ENCODE results near the gene TMEM87A.
"Not testable (repeated sequence)": the region's sequence is repeated elsewhere in the genome, so short reads cannot be mapped to it uniquely, and the experiment has no call there.

The TMEM87A gene

DNA sequence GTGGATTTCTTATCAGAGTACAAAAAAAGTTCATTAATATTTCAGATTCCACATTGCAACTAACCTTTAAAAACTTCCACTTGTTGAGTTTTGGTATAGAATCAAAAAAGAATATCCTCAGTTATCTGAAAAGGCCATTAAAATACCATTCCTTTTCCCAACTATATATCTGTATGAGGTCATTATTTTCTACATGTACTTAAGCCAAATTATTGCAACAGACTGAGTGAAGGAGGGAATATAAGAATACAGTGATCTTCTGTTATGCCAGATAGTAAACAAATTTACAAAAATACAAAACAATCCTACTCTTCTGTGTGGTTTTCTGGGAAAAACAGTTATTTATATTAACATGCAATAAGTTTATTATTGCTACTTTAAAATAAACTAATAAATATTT, 5.9 kb downstream of the TMEM87A start:
- DNase-seq: no peak

DNA sequence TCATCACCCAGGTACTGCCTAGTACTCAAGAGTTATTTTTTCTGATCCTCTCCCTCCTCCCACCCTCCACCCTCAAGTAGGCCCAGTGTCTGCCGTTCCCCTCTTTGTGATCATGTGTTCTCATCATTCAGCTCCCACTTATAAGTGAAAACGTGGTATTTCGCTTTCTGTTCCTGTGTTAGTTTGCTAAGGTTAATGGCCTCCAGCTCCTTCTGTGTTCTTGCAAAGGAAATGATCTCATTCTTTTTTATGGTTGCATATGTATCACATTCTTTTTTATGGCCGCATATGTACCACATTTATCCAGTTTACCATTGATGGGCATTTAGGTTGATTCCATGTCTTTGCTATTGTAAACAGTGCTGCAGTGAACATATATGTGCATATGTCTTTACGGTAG, 8.4 kb downstream of the TMEM87A start:
- no peak for DNase-seq

DNA sequence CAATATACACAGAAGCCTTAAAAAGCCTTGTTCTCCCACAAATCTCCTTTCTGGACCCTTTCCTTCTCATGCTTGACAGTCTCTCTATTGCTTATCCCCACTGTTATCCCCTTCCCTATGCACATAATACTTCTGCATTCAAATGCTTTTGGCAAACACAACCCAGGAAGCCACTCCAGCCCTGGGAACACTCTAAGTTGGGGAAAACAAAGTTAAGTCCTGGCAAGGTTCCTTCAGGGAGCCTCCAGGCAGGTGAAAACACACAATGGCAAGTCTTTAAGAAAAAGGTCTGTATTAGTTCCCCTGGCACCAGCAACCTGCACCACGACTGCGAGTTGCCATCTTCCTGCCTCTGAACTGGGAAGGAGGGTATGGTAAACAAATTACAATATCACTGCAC, 19.9 kb downstream of the TMEM87A start:
- DNase-seq: no peak

DNA sequence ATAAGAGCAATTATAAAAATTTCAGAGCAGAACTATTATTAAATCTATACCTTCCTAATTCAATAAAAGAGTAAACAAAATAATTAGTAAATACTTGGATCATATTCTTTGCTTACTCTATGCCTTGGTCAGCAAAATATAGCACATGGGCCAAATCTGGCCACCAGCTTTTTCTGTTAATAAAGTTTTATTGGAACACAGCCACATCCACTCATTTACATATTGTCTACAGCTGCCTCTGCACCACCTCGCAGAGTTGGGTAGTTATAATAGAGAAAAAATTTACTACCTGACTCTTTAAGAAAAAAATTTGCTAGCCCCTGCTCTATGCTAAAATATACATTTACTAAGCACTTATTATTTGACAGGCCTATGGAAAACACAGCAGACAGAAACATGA, 32.4 kb downstream of the TMEM87A start:
- no peak for DNase-seq

DNA sequence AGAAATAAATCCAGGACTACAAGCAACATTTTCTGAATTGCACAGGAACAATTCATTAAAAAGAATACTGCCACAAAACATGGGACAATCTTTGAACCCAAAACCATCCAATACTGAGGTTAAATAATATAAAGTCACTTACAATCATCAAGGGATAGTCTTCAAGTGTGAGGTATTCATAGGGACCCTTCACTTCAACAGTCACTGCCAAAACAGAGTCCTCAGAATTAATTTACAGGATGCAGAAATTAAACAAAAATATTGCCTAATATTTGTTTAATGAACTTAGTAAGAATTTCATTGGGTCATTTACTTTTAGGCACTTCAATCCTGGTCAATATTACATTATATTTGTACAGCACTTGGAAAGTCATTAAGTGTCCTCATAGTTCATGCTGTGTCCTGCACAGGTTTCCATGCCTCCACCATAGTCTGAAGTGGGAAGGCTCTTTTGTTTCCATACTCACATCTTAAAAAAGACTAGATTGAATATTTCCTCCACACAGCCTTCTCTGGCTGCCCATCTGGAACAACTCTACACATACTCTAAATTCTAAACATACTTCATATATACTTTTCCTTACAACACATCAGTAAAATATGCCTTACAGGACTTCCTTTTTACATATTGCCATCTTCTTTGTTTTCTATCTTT, 33.6 kb downstream of the TMEM87A start:
- DNase-seq: no peak

DNA sequence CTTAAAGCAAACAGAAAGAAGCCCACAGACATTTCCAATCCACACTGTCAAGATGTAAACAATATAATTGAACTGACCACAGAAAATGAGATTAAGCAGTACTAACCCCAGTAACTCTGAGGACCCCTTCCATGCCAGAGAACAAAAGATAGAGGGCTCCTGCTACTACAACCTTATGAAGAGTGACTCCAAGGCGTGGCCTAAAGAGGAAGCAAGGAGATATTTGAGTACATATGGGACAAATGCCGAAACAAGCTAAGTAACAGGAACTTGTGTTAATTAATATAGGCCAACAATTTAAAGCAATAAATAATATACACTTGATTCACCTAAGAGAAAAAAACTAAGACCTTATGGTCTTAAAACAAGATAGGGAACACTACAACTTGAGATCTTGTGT, 40.1 kb downstream of the TMEM87A start:
- DNase-seq: no peak

DNA sequence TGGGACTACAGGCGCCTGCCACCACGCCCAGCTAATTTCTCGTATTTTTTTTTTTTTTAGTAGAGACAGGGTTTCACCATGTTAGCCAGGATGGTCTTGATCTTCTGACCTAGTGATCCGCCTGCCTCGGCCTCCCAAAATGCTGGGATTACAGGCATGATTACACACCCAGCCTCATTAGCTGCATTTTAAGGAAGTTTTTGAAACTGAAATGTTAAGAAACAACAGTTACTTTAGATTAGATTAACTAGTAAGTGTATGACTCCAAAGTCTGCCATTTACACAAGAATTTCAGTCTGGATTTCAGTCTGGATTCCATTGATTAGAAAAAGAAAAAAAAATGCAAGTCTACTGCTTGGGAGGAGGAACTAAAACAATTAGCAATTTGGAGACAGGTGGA, 40.6 kb downstream of the TMEM87A start:
- DNase-seq: no peak

DNA sequence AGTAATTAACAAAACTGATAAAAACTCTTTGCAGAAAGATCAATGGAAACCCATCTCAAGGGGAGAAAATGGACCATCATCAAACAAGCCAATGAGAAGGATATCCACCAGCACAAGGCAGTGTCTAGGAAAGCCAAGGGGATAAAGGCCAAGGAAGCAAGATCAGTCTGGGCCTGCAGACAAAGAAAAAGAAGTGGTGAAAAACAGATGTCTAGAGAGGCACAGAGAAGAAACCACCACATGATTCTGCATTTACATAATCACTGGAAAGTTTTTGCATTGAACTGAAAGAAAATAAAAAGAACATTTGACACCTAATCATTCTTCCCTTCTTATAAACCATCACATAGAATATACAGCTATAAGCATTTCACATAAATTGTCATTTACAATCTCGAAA, 42.1 kb downstream of the TMEM87A start:
- no peak for DNase-seq

DNA sequence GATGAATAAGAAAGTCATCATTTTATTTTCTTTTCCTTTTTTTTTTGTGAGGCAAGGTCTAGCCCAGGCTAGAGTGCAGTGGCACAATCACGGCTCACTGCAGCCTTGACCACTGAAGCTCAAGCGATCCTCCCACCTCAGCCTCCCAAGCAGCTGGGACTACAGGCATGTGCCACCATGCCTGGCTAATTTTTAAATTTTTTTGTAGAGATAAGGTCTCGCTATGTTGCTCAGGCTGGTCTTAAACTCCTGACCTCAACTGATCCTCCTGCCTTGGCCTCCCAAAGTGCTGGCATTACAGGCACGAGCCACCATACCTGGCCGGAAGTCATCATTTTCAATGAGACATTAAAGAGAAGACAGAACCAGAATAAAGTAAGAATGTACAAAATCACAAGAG, 44.3 kb downstream of the TMEM87A start:
- not testable (repeated sequence) for DNase-seq

DNA sequence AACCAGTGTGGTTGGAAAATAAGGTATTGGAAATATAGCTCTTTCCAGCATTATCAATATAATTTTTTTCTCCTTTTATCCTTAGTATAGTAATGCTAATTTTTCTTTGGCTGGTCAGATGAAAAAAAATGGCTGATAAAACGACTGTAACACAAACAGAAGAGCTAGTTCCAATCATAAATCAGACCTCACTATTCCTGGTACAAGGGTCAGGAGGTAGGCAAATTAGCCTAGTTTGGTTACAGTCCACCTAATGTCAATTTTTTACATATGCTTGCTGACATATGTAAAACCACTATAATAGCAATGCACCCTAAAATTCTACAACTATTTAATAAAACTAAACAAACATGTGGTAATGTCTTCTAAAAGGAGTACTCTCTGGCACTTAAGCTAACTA, 45.2 kb downstream of the TMEM87A start:
- no peak for DNase-seq

DNA sequence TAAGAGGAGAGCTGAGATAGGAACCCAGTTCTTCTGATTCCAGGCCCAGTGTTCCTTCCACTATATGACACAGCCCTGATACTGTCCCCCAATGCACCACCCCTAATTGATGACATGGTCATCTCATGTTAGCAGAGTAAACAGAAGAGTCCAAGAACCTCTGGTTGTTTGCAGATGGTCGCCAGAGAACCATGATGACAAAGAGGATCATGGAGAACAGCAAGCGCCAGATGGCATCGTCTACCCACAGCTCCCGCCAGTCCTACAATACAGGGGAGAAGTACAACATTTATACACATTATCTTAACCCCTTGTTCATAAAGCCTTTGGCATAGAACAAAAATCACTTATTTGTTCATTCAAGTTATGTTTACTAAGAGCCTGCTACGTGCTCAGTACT, 46.6 kb downstream of the TMEM87A start:
- DNase-seq: no peak

DNA sequence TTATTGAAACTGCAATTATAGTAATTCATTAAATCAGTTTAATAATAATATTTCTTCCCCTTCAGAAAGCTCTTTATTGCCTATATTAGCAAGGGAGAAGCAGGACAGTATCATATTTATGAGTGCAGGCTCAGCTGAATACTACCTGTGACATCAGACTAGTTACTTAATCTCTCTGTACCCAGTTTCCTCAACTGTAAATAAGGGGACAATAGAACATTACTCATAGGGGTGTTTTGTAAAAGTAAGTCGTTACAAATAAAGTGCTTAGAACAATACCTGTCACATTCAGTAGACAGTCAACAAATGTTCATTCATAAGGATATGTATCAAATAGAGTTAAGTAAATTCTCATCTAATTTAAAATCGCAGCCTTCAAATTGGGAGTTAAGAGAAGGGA, 53.0 kb downstream of the TMEM87A start:
- DNase-seq: no peak

DNA sequence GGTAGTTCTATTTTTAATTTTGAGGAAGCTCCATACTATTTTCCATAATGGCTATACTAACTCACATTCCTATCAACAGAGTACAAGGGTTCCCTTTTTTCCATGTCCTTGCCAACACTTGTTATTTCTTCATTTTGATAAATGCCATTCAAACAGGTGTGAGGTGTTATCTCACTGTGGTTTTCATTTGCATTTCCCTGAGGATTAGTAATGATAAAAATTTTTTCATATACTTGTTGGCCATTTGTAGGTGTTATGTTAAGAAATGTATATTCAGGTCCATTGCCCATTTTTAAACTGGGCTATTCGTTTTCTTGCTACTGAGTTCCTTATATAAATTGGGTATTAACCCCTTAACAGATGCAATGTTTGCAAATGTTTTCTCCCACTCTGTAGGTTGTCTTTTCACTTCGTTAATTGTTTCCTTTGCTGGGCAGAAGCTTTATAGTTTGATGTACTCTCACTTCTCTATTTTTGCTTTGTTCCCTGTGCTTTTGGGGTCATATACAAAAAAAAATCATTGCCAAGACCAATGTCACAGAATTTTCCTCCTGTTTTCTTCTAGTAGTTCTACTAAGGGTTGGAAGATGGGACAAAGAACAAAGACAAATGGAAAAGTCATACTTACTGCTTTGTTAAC, 54.2 kb downstream of the TMEM87A start:
- no peak for DNase-seq

DNA sequence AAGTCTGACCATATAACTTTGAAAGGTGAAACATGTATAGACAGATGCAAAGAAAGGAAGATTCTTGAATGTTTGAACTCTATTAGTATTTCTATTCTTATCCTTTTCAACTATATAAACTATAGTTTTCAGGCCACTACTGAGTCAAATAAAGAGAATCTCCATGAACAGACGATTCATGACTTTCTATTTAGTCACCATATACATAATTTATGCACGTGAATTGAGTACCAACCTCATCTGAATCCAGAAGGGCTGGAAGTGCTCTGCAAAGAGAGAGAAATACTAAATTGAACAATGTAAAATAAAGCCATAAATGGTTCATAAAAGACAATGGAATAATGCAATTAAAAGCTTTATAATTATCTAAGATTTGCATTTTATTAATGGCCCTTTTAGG, 55.7 kb downstream of the TMEM87A start:
- DNase-seq: no peak

DNA sequence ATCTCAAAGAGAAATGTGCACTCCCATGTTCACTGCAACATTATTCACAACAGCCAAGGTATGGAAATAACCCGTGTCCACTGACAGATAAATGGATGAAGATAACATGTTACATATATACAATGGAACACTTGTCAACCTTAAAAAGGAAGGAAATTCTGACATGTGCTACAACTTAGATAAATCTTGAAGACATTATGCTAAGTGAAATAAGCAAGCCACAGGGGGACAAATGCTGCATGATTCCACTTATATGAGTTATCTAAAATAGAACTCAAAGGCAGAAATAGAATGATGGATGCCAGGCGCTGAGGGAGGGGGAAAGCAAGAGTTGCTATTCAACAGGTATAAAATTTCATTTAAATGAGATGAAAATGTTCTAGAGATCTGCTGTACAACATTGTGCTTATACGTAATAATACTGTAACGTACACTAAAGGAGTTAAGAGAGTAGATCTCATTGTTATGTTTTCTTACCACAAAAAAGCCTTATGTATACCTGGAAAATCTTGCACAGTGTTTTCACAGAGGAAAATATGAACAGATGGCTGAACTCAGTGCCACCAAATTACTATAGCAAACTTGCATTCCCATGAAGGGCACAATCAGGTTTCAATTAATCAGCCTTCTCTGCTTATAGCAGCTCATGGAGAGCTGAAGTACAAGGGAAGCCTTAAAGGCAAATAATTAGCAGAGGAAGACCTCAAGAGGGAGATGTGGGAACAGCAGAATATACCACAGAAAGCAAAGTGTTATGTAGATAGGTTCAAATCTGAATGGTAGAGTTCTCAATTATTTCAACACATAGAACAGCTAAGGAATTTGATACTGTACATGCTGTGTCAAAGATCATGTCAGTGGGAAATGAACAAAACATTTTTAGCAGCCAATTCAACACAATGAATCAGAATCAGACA, 57.1 kb downstream of the TMEM87A start:
- DNase-seq: no peak

DNA sequence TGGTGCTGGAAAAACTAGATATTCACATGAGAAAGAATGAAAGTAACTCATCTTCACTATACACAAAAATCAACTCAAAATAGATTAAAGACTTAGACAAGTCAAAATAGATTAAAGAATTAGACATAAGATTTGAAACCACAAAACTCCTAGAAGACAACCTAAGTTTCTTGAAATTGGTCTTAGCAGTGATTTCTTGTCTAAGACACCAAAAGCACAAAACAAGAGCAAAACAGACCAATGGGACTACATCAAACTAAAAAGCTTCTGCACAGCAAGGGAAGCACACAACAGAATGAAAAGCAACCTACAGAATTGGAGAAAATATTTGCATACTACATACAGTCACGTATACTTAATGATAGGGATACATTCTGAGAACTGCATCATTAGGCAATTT, 58.6 kb downstream of the TMEM87A start:
- no peak for DNase-seq

DNA sequence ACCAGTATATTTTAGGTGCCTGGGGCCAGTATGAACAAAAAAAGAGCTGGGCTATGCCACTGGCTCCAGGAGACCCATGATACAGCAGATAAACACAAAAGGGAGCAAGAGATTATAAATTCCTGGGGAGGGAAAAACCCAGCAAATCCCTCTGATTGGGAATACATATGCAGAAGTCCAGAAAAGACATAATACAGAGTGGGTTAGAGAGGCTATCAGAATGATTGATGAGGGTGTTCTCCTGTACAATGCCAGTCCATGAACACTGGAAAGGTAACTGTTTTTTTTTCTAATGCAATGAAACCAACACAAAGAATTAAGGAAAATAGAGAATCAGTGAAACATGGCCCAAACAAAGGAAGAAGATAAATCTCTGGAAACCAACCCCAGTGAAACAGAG, 59.7 kb downstream of the TMEM87A start:
- no peak for DNase-seq

DNA sequence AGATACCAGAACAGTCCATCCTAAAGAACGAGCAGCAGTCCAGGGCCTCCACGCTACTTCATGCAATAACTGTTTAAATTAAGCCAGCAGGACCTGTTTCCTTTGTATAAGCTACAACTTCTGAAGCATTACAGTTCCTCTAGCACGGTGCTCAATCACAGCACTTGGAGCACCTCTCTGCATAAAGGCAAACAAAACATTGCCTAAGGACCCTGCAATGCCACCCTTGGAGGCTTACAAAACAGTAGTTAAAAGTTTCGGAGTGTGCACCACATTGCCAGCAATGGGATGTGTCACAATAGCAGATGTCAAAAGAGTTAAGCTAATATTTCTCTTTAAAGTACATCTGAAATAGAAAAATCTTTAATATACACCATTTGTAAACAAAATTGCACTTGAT, 62.5 kb downstream of the TMEM87A start:
- no peak for DNase-seq

DNA sequence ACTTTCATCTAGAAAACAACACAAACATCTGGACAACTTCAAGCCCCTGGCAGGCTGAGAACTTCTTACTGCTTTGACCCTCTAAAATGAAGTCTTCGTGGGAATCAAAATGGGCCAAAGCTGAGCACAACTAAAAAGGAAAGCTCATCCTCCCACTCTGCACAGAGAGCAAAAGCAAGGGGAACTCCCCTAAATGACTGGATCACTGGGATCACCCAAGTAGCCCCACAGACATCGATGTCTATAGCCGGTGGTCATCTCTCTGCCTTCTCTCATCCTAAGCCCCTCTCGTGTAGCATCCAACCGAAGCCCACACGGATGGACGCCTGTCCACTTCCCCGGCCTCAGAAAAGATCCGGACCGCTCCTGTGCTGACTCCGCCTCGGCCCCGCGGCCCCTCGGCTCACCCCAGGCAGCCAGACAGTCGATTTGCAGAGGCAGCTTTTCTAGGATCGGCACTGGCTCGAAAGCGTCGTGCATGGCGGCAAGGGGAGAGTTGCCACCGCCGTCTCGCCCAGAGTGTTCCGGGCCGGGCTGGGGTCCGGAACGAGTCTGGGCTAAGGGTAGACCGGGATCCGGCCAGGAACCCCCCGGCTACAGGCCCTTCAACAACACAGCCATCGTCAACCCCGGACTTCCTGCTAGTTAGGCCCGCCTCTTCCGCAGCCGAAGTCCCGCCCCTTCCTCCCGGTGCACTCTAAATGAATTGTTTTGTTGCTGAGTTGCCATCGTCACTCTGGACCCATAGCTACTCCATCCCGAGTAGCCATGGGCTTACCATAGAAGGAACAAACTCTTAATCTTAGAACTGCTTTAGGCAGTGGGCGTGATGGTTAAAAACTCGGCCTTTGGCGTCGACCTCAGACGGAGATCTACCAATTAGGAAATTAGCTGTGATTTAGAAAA, 65.3 kb downstream of the TMEM87A start, which contains the start of gene VPS39:
Gene VPS39, minus strand, starts transcription at position 631 of the 906 bp plus-strand sequence. Its CDS starts 151 bp downstream, at position 480.
- DNase-seq: peak; percentile 89

DNA sequence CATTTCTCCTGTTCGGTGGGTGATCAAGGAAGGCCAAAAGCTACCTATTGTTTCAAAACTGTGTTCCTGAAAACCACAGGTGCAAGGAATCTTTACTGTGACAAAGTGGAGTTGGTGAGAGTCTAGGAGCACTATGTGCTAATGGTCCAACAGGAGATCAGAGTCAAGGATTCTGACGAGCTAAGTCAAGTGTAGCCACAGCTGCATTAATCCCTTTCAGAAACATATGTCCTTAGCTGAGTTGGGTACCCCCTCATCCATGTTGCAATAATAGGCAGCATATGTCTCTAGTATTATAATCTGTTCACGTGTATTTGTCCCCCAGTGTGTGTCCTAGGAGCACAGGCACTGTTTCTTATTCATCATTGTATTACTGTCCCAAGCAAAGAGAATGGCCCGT, 66.8 kb downstream of the TMEM87A start:
- DNase-seq: no peak

DNA sequence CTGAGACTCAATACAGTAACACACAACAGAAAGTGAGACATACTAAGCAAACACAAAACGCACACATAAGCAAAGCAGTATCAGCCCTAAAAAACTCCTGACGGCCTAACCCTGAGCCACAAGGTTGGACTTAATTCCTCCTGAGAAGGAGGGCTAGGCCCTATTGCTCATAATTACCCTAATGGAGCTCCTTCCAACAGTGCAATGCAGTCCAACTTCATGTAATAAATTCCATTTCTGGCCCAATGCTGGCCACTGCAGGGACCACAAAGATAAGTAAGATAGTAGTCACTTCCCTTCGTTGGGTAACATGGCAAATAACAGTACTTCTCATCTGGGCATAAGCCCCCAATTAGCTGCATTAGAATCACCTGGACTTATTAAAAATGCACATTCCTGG, 69.3 kb downstream of the TMEM87A start:
- no peak for DNase-seq

DNA sequence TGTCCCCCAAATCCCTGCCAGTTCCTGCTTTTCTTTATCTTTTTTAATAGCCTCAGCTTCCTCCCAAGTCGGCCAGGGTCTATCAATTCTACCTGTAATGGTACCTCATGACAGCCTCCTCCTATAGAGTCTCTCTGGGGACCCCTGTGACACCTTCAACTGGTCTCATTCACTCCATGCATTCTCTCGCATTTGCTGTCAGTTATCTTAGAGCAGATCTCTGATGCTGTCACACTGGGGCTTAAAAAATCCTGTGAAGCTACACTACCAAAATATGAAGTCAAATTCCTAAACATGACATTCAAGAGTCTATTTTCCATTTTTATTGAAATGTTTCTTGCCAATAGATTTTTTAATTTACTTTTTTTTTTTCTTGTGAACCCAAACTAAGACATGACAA, 70.6 kb downstream of the TMEM87A start:
- no peak for DNase-seq

DNA sequence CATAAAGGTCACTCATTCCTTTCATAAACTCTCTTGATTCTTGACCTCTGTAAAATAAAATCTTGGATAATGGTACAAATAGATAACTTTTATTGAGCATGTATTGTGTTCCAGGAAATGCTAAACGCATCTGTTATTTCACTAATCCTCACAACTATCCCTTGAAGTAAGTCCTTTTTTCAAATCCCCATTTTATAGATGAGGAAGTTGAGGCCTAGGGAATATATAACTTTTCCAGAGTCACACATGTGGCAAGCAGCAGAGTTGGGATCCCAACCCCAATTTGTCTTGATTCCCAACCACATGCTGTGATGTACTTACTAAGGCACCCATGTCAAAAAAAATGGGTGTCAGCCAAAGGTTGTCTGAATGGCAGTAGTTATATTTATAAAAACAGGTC, 71.4 kb downstream of the TMEM87A start:
- no peak for DNase-seq

Data from activated CD8-positive, alpha-beta memory T cell treated with anti-CD3 and anti-CD28 coated beads for 24 hours (primary cell).